K562 (cell line): Measurements from ENCODE around the gene NYAP1. TPM values are rescaled to one million over a fixed set of nuclear protein-coding genes. Genes with fewer than 3 reads are reported as not detected.

ENCODE experiments used
- BACH1 ChIP-seq: fragments of 200-800 bp; sonication (Bioruptor generic); IDR thresholded peaks from 2 replicates; pipeline ENCODE4 v1.6.1; 2016; ENCODE audit warnings: missing genetic modification characterization, missing compliant biosample characterization
- DNMT1 ChIP-seq: fragments of 450-650 bp; IDR thresholded peaks from 2 replicates; pipeline ENCODE4 v1.6.1; 2016; ENCODE audit warnings: antibody characterized with exemption, mild to moderate bottlenecking
- KDM1A ChIP-seq, 2 experiments: fragments of 450-650 bp; IDR thresholded peaks; 2 replicates each; pipeline ENCODE4 v1.6.1; 2016; ENCODE audit warnings: mild to moderate bottlenecking in 2 of 2
- NR2F6 ChIP-seq: fragments of 450-650 bp; formaldehyde crosslinking; IDR thresholded peaks from 2 replicates; pipeline ENCODE4 v1.4.0; 2020; ENCODE audit warnings: mild to moderate bottlenecking
- SIN3A ChIP-seq, 2 experiments: fragments of 150-350 bp in 1 of 2; IDR thresholded peaks; 2 replicates each; pipeline ENCODE4 v1.6.1; 2011 to 2016; ENCODE audit warnings: borderline replicate concordance in 2 of 2, low read depth in 2 of 2, low read length in 2 of 2, mild to moderate bottlenecking in 2 of 2, moderate library complexity in 2 of 2; ENCODE audit not compliant: control insufficient read depth in 1 of 2
- TAF7 ChIP-seq: fragments of 450-650 bp; IDR thresholded peaks from 2 replicates; pipeline ENCODE4 v1.6.1; 2016; ENCODE audit warnings: missing genetic modification characterization, missing compliant biosample characterization
- ZNF12 ChIP-seq: sonication (generic); formaldehyde crosslinking; IDR thresholded peaks from 2 replicates; pipeline ENCODE4 v1.4.0; 2020; ENCODE audit warnings: mild to moderate bottlenecking, missing genetic modification reagents
- ZNF263 ChIP-seq: sonication (generic); formaldehyde crosslinking; IDR thresholded peaks from 2 replicates; pipeline ENCODE4 v1.8.0; 2022; ENCODE audit warnings: mild to moderate bottlenecking, missing genetic modification reagents, borderline replicate concordance
- polyA plus RNA-seq, 8 experiments: library from polyadenylated mRNA; depleted of rRNA in 4 of 8; stranded (reverse) in 5 of 8; unstranded in 3 of 8; fragments of >200 nt; fragmentation: Nextera tagmentation in 2 of 8; fragmentation: Illumina TruSeq in 1 of 8; extraction: Ambion mirVana in 2 of 8; extraction: Trizol in 1 of 8; gene quantifications; 2 replicates each; pipeline versions ENCODE4 v1.2.1 to v1.2.3, GENCODE V29; 2011 to 2014; ENCODE audit warnings: inconsistent platforms in 1 of 8, missing spikeins in 1 of 8
- total RNA-seq, 7 experiments: library from RNA; depleted of rRNA in 6 of 7; stranded (reverse); fragments of >200 nt in 6 of 7; fragmentation: Illumina TruSeq in 2 of 7; extraction: Trizol in 2 of 7; gene quantifications; 2 replicates each; pipeline versions ENCODE4 v1.2.1 to v1.2.3, GENCODE V29; 2011 to 2021; ENCODE audit warnings: low replicate concordance in 1 of 7
- TF ChIP-seq, protein P1 (sequence below), 2 experiments: fragments of 450-650 bp in 1 of 2; sonication (generic) in 1 of 2; formaldehyde crosslinking in 1 of 2; IDR thresholded peaks; 2 replicates each; pipeline versions ENCODE4 v1.7.1 to v1.9.0; 2016 to 2022; ENCODE audit warnings: inconsistent platforms in 1 of 2, mild to moderate bottlenecking in 1 of 2, missing genetic modification reagents in 1 of 2
- TF ChIP-seq, protein P2 (sequence below), 2 experiments: IDR thresholded peaks; 2 replicates each; pipeline ENCODE4 v1.6.1; 2012; ENCODE audit warnings: improper control_type of control experiment in 2 of 2, low read depth in 2 of 2, low read length in 2 of 2, borderline replicate concordance in 1 of 2
- TF ChIP-seq, protein P3 (sequence below), 2 experiments: fragments of 450-650 bp; conservative IDR thresholded peaks; 2 replicates each; pipeline ENCODE4 v1.6.1; 2017; ENCODE audit warnings: mild to moderate bottlenecking in 2 of 2, moderate library complexity in 2 of 2

Gene NYAP1
- total and polyA plus RNA-seq, 9 of the 15 experiments (the other 6 are each of a cell fraction or from before 2014, with no cell fraction given): 0.11 to 0.88 (median 0.22) TPM; not detected in 2

DNA sequence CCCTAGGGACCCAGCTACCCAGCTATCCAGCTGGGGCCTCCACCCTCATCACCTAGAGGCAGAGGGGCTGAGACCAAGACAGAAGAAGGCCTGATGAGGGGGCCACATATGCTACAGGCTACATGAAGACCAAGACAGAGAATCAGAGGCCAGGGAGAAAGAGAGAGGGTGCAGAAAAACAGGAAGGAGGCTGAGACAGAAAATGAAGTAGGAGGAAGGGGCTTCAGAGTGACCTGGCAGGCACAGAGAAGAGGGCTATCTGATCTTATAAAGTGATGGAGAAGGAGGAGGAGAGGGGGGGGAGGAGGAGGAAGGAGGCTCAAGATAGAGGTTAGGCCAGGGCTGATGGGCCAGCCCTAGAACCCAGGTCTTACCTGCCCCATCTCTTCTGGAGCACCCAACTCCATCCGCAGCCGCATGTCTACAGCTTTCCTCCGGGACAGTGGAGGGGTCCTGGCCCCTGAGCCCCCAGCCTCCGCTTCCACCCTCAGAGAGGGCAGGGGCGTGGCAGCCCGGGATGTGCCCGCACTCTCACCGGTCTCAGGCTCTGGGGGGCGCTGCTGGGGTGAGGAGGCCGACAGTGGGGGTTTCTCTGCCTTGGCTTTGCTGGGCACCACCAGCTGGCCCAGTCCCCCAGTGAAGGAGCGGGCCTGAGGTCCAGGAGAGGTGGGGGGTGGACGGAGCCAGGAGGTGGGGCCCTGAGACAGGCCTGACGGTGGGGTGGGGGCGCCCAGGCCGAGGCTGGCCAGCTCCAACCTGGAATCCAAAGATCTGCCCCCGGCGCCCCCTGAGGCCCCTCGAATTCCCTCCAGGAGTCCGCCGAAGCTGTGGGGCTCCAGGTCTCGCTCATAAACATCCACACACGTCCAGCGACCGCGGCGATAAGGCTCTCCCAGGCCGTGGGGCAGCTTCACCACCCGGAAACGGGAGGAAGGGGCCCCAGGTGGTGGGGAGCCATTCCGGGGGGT lies 6.5 kb upstream of the NYAP1 start (continued):
- TF ChIP-seq, protein P1, sequence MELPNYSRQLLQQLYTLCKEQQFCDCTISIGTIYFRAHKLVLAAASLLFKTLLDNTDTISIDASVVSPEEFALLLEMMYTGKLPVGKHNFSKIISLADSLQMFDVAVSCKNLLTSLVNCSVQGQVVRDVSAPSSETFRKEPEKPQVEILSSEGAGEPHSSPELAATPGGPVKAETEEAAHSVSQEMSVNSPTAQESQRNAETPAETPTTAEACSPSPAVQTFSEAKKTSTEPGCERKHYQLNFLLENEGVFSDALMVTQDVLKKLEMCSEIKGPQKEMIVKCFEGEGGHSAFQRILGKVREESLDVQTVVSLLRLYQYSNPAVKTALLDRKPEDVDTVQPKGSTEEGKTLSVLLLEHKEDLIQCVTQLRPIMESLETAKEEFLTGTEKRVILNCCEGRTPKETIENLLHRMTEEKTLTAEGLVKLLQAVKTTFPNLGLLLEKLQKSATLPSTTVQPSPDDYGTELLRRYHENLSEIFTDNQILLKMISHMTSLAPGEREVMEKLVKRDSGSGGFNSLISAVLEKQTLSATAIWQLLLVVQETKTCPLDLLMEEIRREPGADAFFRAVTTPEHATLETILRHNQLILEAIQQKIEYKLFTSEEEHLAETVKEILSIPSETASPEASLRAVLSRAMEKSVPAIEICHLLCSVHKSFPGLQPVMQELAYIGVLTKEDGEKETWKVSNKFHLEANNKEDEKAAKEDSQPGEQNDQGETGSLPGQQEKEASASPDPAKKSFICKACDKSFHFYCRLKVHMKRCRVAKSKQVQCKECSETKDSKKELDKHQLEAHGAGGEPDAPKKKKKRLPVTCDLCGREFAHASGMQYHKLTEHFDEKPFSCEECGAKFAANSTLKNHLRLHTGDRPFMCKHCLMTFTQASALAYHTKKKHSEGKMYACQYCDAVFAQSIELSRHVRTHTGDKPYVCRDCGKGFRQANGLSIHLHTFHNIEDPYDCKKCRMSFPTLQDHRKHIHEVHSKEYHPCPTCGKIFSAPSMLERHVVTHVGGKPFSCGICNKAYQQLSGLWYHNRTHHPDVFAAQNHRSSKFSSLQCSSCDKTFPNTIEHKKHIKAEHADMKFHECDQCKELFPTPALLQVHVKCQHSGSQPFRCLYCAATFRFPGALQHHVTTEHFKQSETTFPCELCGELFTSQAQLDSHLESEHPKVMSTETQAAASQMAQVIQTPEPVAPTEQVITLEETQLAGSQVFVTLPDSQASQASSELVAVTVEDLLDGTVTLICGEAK (IDR thresholded peaks at IDR 0.05): no peak
- TF ChIP-seq, protein P1 (CRISPR knock-in tag; IDR thresholded peaks at IDR 0.05): no peak
- TF ChIP-seq SIN3A (IDR thresholded peaks at IDR 0.05; ENCODE audit: borderline replicate concordance in 2 of 2, control insufficient read depth in 1 of 2, low read depth in 2 of 2, low read length in 2 of 2): 0 out of 4 replicates have a peak, but pooled peaks of 1 of the 2 experiments have one; percentile 15
- peak in 1 of 2 experiments; percentile 56; a peak in 2 of 4 replicates for TF ChIP-seq KDM1A (IDR thresholded peaks at IDR 0.05)
- no peak for TF ChIP-seq NR2F6 (CRISPR knock-in tag)
- TF ChIP-seq TAF7 (tag): no peak
- TF ChIP-seq, protein P2, sequence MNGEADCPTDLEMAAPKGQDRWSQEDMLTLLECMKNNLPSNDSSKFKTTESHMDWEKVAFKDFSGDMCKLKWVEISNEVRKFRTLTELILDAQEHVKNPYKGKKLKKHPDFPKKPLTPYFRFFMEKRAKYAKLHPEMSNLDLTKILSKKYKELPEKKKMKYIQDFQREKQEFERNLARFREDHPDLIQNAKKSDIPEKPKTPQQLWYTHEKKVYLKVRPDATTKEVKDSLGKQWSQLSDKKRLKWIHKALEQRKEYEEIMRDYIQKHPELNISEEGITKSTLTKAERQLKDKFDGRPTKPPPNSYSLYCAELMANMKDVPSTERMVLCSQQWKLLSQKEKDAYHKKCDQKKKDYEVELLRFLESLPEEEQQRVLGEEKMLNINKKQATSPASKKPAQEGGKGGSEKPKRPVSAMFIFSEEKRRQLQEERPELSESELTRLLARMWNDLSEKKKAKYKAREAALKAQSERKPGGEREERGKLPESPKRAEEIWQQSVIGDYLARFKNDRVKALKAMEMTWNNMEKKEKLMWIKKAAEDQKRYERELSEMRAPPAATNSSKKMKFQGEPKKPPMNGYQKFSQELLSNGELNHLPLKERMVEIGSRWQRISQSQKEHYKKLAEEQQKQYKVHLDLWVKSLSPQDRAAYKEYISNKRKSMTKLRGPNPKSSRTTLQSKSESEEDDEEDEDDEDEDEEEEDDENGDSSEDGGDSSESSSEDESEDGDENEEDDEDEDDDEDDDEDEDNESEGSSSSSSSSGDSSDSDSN (IDR thresholded peaks at IDR 0.05; ENCODE audit: borderline replicate concordance in 1 of 2, low read depth in 2 of 2, low read length in 2 of 2): 0 out of 4 replicates have a peak, but pooled peaks of 1 of the 2 experiments have one; percentile 7
- TF ChIP-seq, protein P3, sequence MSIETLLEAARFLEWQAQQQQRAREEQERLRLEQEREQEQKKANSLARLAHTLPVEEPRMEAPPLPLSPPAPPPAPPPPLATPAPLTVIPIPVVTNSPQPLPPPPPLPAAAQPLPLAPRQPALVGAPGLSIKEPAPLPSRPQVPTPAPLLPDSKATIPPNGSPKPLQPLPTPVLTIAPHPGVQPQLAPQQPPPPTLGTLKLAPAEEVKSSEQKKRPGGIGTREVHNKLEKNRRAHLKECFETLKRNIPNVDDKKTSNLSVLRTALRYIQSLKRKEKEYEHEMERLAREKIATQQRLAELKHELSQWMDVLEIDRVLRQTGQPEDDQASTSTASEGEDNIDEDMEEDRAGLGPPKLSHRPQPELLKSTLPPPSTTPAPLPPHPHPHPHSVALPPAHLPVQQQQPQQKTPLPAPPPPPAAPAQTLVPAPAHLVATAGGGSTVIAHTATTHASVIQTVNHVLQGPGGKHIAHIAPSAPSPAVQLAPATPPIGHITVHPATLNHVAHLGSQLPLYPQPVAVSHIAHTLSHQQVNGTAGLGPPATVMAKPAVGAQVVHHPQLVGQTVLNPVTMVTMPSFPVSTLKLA (conservative IDR thresholded peaks at IDR 0.05): peak in 1 of 2 experiments; percentile 45; a peak in 1 of 4 replicates
- TF ChIP-seq ZNF263 (CRISPR knock-in tag): peak; percentile 80
- TF ChIP-seq DNMT1: no peak
- 0 out of 2 replicates have a peak, but pooled peaks have one; percentile 60 for TF ChIP-seq ZNF12
- TF ChIP-seq BACH1: no peak
